Mesothelial cell of epicardium (in vitro differentiated cells): ENCODE measurements around the gene COX14. TPM values are rescaled to one million over a fixed set of nuclear protein-coding genes. Genes with fewer than 3 reads are reported as not detected.
"Not testable (repeated sequence)": the region's sequence is repeated elsewhere in the genome, so short reads cannot be mapped to it uniquely, and the experiment has no call there.

Source experiments
- DNase-seq, 2 experiments: peaks; one replicate each; pipeline ENCODE4 v3.0.0; 2021; ENCODE audit warnings: low spot score in 2 of 2; ENCODE audit not compliant: unreplicated experiment in 2 of 2
- H3K27ac Mint-ChIP-seq: 2 replicates; pipeline ENCODE4 v1.8.0; 2021; ENCODE audit warnings: mixed read lengths
- H3K27me3 Mint-ChIP-seq: 2 replicates; pipeline ENCODE4 v1.8.0; 2021; ENCODE audit warnings: low read depth, mixed read lengths
- H3K36me3 Mint-ChIP-seq: 2 replicates; pipeline ENCODE4 v1.8.0; 2021; ENCODE audit warnings: mixed read lengths
- H3K4me1 Mint-ChIP-seq: 2 replicates; pipeline ENCODE4 v1.8.0; 2021; ENCODE audit warnings: mixed read lengths
- H3K4me3 Mint-ChIP-seq: 2 replicates; pipeline ENCODE4 v1.8.0; 2021; ENCODE audit warnings: mild to moderate bottlenecking, moderate library complexity, mixed read lengths
- H3K9me3 Mint-ChIP-seq: 2 replicates; pipeline ENCODE4 v1.8.0; 2021; ENCODE audit warnings: mixed read lengths
- CTCF ChIP-seq: fragments of 200-600 bp; sonication (generic); IDR thresholded peaks from one replicate; pipeline ENCODE4 v1.5.0; 2021; ENCODE audit warnings: antibody characterized with exemption; ENCODE audit not compliant: unreplicated experiment
- total RNA-seq: library from RNA; stranded (reverse); gene quantifications from 3 replicates; pipeline ENCODE4 v1.2.1, GENCODE V29; 2021

COX14 gene
- total RNA-seq, 1 donor from 2014 or later: 25.0 TPM

- H3K27me3 Mint-ChIP-seq: no peaks in the 10 kb centered on the region
- H3K36me3 Mint-ChIP-seq: peaks cover 39% of the 10 kb centered on the region
- H3K9me3 Mint-ChIP-seq: no peaks in the 10 kb centered on the region
- H3K4me3 Mint-ChIP-seq: no peak overlapping the region
- TF ChIP-seq CTCF: peak; percentile 73
- no peak for DNase-seq
- H3K27ac Mint-ChIP-seq: no peak overlapping the region
- H3K4me1 Mint-ChIP-seq: no peaks in the 10 kb centered on the region
These were observed 20.6 kb downstream of the COX14 start for GRCh38 chr12:50132505-50133135.

DNA sequence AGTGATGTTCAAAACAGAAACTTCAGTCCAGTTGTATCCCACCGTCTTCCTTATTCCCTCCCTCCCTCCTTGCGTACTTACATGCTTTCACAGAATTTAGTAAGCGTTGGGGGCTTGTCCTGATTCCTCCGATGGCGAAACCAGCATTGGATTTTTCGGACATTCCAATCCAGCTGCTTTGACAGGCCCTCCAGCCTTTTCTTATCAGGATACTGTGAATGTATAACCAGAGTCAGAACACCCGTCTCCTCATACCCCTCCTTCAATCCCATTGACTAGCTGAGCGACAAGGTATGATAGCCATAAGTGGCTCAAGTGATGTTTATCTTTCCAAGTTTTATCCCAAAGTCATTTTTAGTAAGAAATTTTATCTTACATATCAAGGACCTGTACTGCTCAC, 31.0 kb downstream of the COX14 start:
- no peak overlapping the region for H3K27ac Mint-ChIP-seq
- TF ChIP-seq CTCF: no peak
- H3K9me3 Mint-ChIP-seq: no peaks in the 10 kb centered on the region
- peaks cover 9% of the 10 kb centered on the region for H3K4me1 Mint-ChIP-seq
- peaks cover 32% of the 10 kb centered on the region for H3K36me3 Mint-ChIP-seq
- no peak overlapping the region for H3K4me3 Mint-ChIP-seq
- H3K27me3 Mint-ChIP-seq: no peaks in the 10 kb centered on the region
- DNase-seq: no peak

DNA sequence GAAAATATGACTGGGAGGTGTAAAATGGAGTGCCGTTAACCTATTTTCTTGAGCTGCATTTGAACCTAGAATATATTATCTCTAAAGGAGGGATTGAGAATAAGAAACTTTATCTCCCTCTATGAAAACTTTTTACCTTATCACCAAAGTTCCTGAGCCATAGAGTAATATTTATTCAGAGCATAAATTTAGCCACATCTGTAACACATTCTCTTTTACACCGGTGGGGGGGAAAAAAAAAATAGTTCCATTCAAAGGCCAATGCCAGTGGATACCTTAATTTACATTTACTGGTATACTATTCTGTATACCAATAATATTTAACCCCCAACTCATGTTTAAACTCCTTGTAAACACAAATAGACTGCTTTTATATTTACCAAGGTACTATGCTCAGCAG, 33.4 kb downstream of the COX14 start:
- H3K4me3 Mint-ChIP-seq: no peak overlapping the region
- peaks cover 16% of the 10 kb centered on the region for H3K36me3 Mint-ChIP-seq
- no peaks in the 10 kb centered on the region for H3K27me3 Mint-ChIP-seq
- no peak for TF ChIP-seq CTCF
- peak overlapping the region; percentile 50 for H3K27ac Mint-ChIP-seq
- no peaks in the 10 kb centered on the region for H3K9me3 Mint-ChIP-seq
- peaks cover 9% of the 10 kb centered on the region for H3K4me1 Mint-ChIP-seq
- DNase-seq: no peak

DNA sequence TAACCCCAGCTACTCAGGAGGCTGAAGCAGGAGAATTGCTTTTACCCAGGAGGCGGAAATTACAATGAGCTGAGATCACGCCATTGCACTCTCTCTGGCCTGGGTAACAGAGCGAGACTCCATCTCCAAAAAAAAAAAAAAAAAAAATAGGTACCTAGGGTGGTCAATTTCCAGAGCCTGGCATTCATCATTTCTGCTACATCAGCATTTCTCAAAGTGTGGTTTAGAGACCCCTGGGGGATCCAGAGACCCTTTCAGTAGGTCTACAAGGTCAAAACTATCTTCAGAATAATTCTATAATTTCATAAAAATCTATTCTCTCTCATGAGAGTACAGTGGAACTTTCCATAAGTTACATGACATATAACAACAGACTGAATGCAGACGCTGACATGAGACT, 35.2 kb downstream of the COX14 start:
- no peaks in the 10 kb centered on the region for H3K27me3 Mint-ChIP-seq
- no peak for TF ChIP-seq CTCF

GRCh38 chr12:50148011-50148410, 36.0 kb downstream of the COX14 start:
- not testable (repeated sequence) for DNase-seq, H3K9me3 Mint-ChIP-seq, H3K4me3 Mint-ChIP-seq, H3K27me3 Mint-ChIP-seq, H3K36me3 Mint-ChIP-seq, H3K27ac Mint-ChIP-seq
- H3K4me1 Mint-ChIP-seq: peaks cover 16% of the 10 kb centered on the region

More for the DNA sequence above, 35.2 kb downstream of the COX14 start:
- no peak overlapping the region for H3K27ac Mint-ChIP-seq
- DNase-seq: no peak
- no peaks in the 10 kb centered on the region for H3K9me3 Mint-ChIP-seq
- H3K4me1 Mint-ChIP-seq: peaks cover 16% of the 10 kb centered on the region
- peaks cover 5% of the 10 kb centered on the region for H3K36me3 Mint-ChIP-seq
- no peak overlapping the region for H3K4me3 Mint-ChIP-seq

DNA sequence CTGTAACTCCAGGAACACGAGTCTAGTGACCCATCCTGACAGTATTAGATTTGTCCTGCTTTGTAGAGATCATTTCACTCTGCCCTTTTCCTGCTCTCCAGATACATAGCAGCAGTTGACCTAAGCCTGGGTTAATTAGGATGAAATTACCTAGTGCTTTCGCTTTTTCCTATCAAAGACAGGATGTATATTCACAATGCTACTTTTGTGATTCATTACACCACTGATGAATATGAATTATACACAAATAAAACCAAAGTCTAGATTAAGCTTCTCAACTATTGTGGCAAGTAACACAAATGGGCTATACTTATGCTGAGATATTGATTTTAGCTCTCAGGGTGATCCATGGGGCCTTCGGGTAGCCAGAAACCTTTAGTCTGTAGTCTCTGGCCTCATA, 37.3 kb downstream of the COX14 start:
- no peak for DNase-seq
- no peak for TF ChIP-seq CTCF
- H3K27ac Mint-ChIP-seq: no peak overlapping the region
- peaks cover 16% of the 10 kb centered on the region for H3K4me1 Mint-ChIP-seq
- H3K4me3 Mint-ChIP-seq: no peak overlapping the region
- H3K27me3 Mint-ChIP-seq: no peaks in the 10 kb centered on the region
- no peaks in the 10 kb centered on the region for H3K36me3 Mint-ChIP-seq
- H3K9me3 Mint-ChIP-seq: no peaks in the 10 kb centered on the region
